ENCODE results near the gene FPGS. TPM values are rescaled to one million over a fixed set of nuclear protein-coding genes. Genes with fewer than 3 reads are reported as not detected.
"Not testable (repeated sequence)": the region's sequence is repeated elsewhere in the genome, so short reads cannot be mapped to it uniquely, and the experiment has no call there.

FPGS gene
- total RNA-seq, 1 experiment from 2014 or later: 87.0 TPM

- no peak for DNase-seq (ENCODE audit: low read depth)
These were observed 9.3 kb downstream of the FPGS start for GRCh38 chr9:127812011-127812410.

GRCh38 chr9:127812936-127813675 is 10.4 kb downstream of the FPGS start:
- no peak for DNase-seq (ENCODE audit: low read depth)

- DNase-seq (ENCODE audit: low read depth): no peak
These were observed 11.1 kb downstream of the FPGS start for GRCh38 chr9:127813686-127814226.

GRCh38 chr9:127814619-127815511 is 12.2 kb downstream of the FPGS start:
- no peak for DNase-seq (ENCODE audit: low read depth)

GRCh38 chr9:127815512-127816361 is 13.1 kb downstream of the FPGS start:
- DNase-seq (ENCODE audit: low read depth): no peak

GRCh38 chr9:127816362-127816725 is 13.7 kb downstream of the FPGS start:
- DNase-seq (ENCODE audit: low read depth): no peak

- no peak for DNase-seq (ENCODE audit: low read depth)
These were observed 14.0 kb downstream of the FPGS start for GRCh38 chr9:127816728-127817127.

GRCh38 chr9:127817881-127818434 is 15.3 kb downstream of the FPGS start:
- DNase-seq (ENCODE audit: low read depth): no peak

- DNase-seq (ENCODE audit: low read depth): no peak
These were observed 15.9 kb downstream of the FPGS start for GRCh38 chr9:127818574-127818973.

- DNase-seq (ENCODE audit: low read depth): no peak
These were observed 19.4 kb downstream of the FPGS start for GRCh38 chr9:127822108-127822507.

GRCh38 chr9:127825319-127826051 is 22.8 kb downstream of the FPGS start:
- no peak for DNase-seq (ENCODE audit: low read depth)

GRCh38 chr9:127826253-127826913 is 23.7 kb downstream of the FPGS start:
- no peak for DNase-seq (ENCODE audit: low read depth)

GRCh38 chr9:127828262-127829031 is 25.8 kb downstream of the FPGS start:
- no peak for DNase-seq (ENCODE audit: low read depth)

- DNase-seq (ENCODE audit: low read depth): no peak
These were observed 26.7 kb downstream of the FPGS start for GRCh38 chr9:127829205-127829906.

GRCh38 chr9:127832248-127832647 is 29.6 kb downstream of the FPGS start:
- DNase-seq (ENCODE audit: low read depth): no peak

- DNase-seq (ENCODE audit: low read depth): no peak
These were observed 30.9 kb downstream of the FPGS start for GRCh38 chr9:127833555-127833954.

GRCh38 chr9:127835991-127836516 is 33.4 kb downstream of the FPGS start:
- no peak for DNase-seq (ENCODE audit: low read depth)

- not testable (repeated sequence) for DNase-seq (ENCODE audit: low read depth)
These were observed 33.9 kb downstream of the FPGS start for GRCh38 chr9:127836561-127836960.

Data from HT1080 (cell line).